Fibroblast of villous mesenchyme (primary cell): ENCODE data around the gene TDP1. TPM values are rescaled to one million over a fixed set of nuclear protein-coding genes. Genes with fewer than 3 reads are reported as not detected.
A peak's percentile ranks its signal among the peaks of the same experiment; 100 is the strongest.

Experiments
- DNase-seq: peaks from one replicate; pipeline ENCODE4 v3.0.0-alpha.2; 2010; ENCODE audit warnings: low read depth
- H3K4me3 ChIP-seq: 2 replicates; pipeline ENCODE4 v1.5.1; 2011; ENCODE audit warnings: low read depth, mild to moderate bottlenecking, low read length
- total RNA-seq: library from RNA; depleted of rRNA; stranded (reverse); fragments of >200 nt; gene quantifications from 2 replicates; pipeline ENCODE4 v1.2.3, GENCODE V29; 2012
- TF ChIP-seq, protein P1 (sequence below): IDR thresholded peaks from 2 replicates; pipeline ENCODE4 v1.5.1; 2012; ENCODE audit warnings: low read depth, mild to moderate bottlenecking, low read length; ENCODE audit not compliant: insufficient read depth

The TDP1 gene
- total RNA-seq, 1 donor, result 24.2 TPM

DNA sequence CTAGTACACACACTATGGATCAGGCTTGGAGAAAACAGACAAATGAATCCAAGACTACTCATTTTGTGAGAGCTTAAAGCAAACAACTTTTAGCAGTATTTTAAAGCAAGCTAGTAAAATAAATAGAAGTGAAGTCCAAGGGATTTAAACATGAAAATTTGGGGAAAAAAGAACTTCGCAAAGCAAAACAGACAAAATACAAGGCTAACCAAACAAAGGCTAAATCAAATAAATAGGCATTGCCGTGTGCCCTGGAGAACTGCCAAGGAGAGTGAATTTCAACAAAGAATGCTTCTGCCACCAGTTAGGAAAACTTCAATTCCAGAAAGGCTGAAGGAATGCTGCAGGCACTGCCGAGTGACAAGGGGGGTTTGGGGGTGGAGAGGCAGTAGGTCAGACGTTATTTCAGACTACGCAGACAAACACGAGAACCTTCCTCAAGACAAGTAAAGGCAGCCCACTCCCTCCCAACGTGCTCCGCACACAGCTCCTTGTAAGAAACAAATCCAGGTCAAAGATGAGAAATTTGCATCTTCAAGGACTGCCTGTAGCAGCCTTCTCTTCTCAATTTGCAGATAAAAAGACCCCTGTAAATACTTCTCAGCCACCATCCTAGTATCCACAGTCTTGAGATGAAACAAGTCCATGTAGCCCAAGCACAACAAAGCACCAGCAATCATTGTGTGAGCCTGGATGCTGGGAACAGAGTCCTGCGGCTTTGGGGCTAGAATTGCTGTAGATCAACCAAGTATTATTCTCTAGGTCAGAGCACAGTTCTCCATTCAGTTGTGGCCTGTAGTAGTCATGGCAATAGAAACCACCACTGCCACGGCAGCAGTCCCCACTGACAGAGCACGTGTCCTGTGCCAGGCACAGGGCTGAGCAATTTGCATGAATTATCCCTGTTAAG lies 44.5 kb upstream of the TDP1 start:
- H3K4me3 ChIP-seq, result no peak overlapping the region
- TF ChIP-seq, protein P1, sequence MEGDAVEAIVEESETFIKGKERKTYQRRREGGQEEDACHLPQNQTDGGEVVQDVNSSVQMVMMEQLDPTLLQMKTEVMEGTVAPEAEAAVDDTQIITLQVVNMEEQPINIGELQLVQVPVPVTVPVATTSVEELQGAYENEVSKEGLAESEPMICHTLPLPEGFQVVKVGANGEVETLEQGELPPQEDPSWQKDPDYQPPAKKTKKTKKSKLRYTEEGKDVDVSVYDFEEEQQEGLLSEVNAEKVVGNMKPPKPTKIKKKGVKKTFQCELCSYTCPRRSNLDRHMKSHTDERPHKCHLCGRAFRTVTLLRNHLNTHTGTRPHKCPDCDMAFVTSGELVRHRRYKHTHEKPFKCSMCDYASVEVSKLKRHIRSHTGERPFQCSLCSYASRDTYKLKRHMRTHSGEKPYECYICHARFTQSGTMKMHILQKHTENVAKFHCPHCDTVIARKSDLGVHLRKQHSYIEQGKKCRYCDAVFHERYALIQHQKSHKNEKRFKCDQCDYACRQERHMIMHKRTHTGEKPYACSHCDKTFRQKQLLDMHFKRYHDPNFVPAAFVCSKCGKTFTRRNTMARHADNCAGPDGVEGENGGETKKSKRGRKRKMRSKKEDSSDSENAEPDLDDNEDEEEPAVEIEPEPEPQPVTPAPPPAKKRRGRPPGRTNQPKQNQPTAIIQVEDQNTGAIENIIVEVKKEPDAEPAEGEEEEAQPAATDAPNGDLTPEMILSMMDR, result no peak
- DNase-seq, result no peak

DNA sequence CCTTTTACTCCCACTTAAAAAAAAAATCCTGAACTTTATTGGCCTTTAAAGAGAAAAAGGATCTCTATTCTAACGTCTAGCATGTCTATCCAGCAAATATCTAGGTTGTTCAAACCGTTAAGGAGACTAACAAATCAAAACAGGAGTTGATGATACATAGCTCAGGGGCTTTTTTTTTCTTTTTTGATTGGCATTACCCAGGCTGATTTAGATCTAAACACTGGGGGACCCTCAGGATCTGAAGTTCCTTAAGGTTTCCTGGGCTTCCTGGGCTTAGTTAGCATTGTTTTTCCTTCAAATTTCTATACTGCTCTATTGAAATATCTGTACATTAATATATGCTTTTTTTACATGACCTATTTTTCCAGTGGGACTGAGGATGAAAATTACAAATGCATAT lies 43.5 kb upstream of the TDP1 start:
- no peak for DNase-seq
- TF ChIP-seq, protein P1, result no peak
- no peak overlapping the region for H3K4me3 ChIP-seq

DNA sequence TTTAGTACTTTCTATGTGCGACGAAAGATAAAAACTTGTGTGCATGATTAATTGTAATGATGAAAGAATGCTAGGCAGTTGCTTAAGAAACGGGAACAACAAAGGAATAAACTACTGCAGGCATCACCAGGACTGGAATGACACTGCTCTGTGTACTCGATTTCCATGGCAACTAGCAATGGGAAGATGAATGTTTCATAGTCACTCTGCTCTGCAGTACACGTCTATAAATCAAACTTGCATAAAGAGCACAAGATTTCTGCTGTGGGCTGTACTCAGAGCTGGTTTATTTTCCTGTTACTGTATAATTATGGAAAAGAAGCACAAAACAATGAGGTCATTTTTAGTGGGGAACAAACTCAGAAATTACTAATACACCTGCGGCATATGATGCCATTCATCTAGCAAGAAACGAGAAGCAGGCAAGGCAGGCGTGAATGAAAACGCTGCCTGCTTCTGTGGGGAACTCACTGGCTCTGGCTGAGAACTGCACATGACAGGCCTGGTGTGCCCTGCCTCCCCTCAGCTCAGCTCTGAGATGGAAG lies 43.0 kb upstream of the TDP1 start:
- peak; percentile 97 for DNase-seq
- no peak overlapping the region for H3K4me3 ChIP-seq
- TF ChIP-seq, protein P1, result no peak

DNA sequence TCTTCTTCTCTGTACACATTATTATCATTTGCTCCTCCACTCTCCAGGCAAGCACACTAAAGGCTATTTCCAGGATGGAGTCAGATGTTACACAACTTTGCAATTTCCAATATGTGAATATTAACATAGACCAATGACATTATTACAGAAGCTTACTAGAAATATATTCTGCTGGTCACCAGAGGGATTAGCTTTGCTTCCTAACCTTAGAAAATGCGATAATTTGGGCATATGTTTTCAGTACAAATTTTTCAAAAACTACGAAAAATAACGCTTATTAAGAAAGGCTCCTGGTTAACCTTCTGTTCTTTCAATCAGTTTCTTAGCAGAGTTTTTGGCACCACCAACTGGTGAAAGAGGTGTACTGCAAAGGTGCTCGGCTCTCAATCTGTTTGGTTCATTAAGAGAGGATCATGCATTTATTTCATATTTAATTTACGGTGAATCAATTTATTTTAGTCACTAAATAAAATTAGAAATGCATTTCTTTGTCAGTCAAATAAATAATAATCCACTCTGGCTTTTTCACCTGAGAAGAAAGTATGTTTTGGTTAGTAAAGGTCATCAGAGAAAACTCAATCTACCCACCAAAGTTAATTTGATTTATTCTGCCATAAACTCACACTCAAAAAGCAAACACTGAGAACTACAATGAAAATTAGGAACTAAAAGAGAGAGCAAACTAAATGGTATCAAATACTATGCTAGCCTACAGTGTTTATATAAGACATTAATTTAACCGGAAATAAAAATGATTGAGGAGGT lies 40.4 kb upstream of the TDP1 start:
- peak; percentile 77 for DNase-seq
- TF ChIP-seq, protein P1, result peak; percentile 94
- no peak overlapping the region for H3K4me3 ChIP-seq

DNA sequence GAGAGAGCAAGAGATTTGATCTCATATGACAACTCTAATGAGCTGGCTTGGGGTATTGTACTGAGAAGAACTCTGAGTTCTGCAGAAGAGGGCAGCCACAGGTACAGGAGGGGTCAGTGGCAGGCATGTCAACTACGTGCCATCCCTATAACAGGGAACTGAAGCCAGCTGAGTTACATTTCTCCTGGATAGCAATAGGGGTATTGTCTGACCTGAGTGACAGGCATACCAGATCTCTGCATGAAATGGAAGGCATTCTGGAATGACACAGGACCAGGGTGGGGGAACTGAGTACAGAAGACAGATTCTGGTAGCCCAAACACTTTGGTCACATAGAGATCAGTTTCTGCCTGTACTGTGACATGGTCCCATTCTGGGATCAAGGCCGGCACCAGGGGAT lies 37.0 kb upstream of the TDP1 start:
- TF ChIP-seq, protein P1, result no peak
- H3K4me3 ChIP-seq, result no peak overlapping the region
- no peak for DNase-seq

DNA sequence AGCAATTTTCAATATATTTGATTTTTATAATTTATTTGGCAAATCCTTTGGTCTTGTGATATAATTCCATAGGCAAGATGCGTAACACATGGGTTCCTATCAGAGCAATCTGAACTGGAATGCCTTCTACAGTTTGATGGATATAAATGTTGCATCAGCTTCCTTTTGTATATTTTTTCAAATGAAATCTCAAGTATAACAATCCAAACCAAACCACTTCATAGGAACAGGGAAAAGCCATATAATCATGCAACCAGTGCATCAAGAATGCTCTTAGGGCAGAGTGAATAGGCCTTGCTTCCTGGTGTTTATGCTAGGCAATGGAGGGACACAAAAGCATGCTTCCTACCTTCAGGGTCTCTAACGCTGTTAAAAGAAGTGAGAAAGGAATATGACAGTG lies 35.7 kb upstream of the TDP1 start:
- no peak overlapping the region for H3K4me3 ChIP-seq
- TF ChIP-seq, protein P1, result no peak
- no peak for DNase-seq
